ENCODE measurements around the gene SRCIN1. TPM values are rescaled to one million over a fixed set of nuclear protein-coding genes. Genes with fewer than 3 reads are reported as not detected.
A peak's percentile ranks its signal among the peaks of the same experiment; 100 is the strongest.

SRCIN1 gene
- total and polyA plus RNA-seq, 2 donors (not counting 1 experiment from before 2014, with no cell fraction given): 0.44 to 1.1 TPM

DNA sequence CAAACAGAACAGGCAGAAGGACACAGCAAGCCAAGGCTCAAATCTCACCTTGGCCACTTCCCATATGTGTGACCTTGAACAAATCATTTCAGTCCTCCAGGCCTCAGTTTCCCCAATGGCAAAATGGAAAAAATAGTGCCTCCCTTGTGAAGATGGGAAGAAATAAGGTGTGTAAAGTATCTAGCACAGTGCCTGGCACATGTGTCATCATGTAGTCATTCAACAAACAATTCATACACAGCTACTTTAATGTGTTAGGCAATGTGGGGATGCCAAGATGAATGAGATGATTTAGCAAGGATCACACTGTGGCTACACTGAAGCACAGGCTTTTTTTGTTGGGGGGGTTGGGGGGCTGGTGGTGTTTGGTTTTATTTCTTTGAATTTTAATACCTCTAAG lies 13.3 kb downstream of the SRCIN1 start:
- ChIA-PET POLR2A (interaction anchor here (0.7 kb wide), 1 partner anchor 129 kb away, joined by 17 read pairs; no protein-coding TSS in a partner anchor), CTCF (interaction anchor here (0.7 to 0.8 kb wide), 3 partner anchors 10 to 1087 kb away, joined by 3 read pairs; no protein-coding TSS in a partner anchor)
- no peak overlapping the region for H3K4me2 ChIP-seq (replicated peaks; ENCODE audit: low read depth, low read length, poor library complexity, severe bottlenecking)
- peaks cover 0 to 94% (median 20%) of the 10 kb centered on the region in 4 experiments for H3K27me3 ChIP-seq (replicated peaks in 1 of 4; ENCODE audit: control extremely low read depth in 1 of 4, control insufficient read depth in 3 of 4, insufficient read depth in 4 of 4, low read length in 3 of 4)
- Mint-ChIP-seq H3K4me3 (no peak overlapping the region), H3K27ac (no peak overlapping the region), H3K9me3 (ENCODE audit: insufficient read depth) (no peaks in the 10 kb centered on the region), H3K4me1 (peaks cover 16% of the 10 kb centered on the region), H3K27me3 (peaks cover 83% of the 10 kb centered on the region)
- no peak for ATAC-seq (ENCODE audit: low read depth)
- no peaks in the 10 kb centered on the region for H4K20me1 ChIP-seq (ENCODE audit: control insufficient read depth, insufficient read depth, low read length, poor library complexity, severe bottlenecking)
- H3K4me3 ChIP-seq (ENCODE audit: control extremely low read depth in 1 of 5, extremely low read depth in 1 of 5, insufficient read depth in 1 of 5, low read depth in 2 of 5, low read length in 4 of 5): no peak overlapping the region
- peaks cover 0 to 13% (median 0%) of the 10 kb centered on the region in 3 donors for H3K9me3 ChIP-seq (ENCODE audit: control extremely low read depth in 1 of 3, control insufficient read depth in 2 of 3, insufficient read depth in 1 of 3, low read length in 2 of 3)
- H3K36me3 ChIP-seq (replicated peaks in 1 of 2; ENCODE audit: control extremely low read depth in 1 of 2, control insufficient read depth in 1 of 2, extremely low read depth in 1 of 2, insufficient read depth in 2 of 2, low read length in 1 of 2): no peaks in the 10 kb centered on the region
- no peak for DNase-seq
- H3K9ac ChIP-seq (ENCODE audit: low read length): no peak overlapping the region
- intact Hi-C loops (cut with micrococcal nuclease): no loop called here
- H3K79me2 ChIP-seq (ENCODE audit: control insufficient read depth, insufficient read depth, low read length): no peaks in the 10 kb centered on the region
- H3K27ac ChIP-seq (ENCODE audit: low read length in 2 of 2): no peak overlapping the region
- H3K4me1 ChIP-seq (ENCODE audit: control insufficient read depth in 2 of 2, insufficient read depth in 2 of 2, low read length in 2 of 2): peaks cover 14 to 22% of the 10 kb centered on the region in 2 donors
- H2AFZ ChIP-seq (ENCODE audit: insufficient read depth, low read depth, low read length, poor library complexity, severe bottlenecking): no peak overlapping the region
- TF ChIP-seq, protein P1, sequence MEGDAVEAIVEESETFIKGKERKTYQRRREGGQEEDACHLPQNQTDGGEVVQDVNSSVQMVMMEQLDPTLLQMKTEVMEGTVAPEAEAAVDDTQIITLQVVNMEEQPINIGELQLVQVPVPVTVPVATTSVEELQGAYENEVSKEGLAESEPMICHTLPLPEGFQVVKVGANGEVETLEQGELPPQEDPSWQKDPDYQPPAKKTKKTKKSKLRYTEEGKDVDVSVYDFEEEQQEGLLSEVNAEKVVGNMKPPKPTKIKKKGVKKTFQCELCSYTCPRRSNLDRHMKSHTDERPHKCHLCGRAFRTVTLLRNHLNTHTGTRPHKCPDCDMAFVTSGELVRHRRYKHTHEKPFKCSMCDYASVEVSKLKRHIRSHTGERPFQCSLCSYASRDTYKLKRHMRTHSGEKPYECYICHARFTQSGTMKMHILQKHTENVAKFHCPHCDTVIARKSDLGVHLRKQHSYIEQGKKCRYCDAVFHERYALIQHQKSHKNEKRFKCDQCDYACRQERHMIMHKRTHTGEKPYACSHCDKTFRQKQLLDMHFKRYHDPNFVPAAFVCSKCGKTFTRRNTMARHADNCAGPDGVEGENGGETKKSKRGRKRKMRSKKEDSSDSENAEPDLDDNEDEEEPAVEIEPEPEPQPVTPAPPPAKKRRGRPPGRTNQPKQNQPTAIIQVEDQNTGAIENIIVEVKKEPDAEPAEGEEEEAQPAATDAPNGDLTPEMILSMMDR (IDR thresholded peaks at IDR 0.05): no peak
- no peak for TF ChIP-seq EZH2 (IDR thresholded peaks at IDR 0.05; ENCODE audit: borderline replicate concordance, insufficient read depth, low read depth, low read length, poor library complexity, severe bottlenecking)

DNA sequence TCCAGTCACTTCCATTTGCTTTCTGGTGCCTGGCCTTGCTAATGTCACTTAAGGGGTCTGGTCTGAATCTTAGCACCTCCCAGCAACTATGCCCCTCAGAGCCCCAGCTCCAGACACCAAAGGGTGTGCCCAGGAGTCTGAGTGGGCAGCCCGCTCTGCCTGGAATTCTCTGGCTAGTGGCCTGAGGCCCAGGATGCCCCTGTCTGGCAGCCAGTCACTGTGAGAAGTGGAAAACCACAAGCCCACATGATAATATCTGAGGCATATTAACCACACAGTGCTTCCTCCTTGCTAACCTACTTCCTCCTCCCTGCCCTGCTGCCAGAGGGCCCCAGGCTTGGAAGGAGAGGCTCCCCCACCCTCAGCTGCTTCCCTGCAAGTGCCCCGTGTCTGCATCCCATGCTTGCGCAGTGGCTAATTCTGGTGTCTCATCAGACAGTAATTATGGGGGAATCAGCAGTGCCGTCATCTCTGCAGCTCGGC lies 14.0 kb downstream of the SRCIN1 start:
- Histone ChIP-seq H3K79me2 (ENCODE audit: control insufficient read depth, insufficient read depth, low read length) (no peaks in the 10 kb centered on the region), H3K9me3 (ENCODE audit: control extremely low read depth in 1 of 3, control insufficient read depth in 2 of 3, insufficient read depth in 1 of 3, low read length in 2 of 3) (peaks cover 0 to 14% (median 0%) of the 10 kb centered on the region in 3 donors), H2AFZ (ENCODE audit: insufficient read depth, low read depth, low read length, poor library complexity, severe bottlenecking) (no peak overlapping the region), H3K4me2 (replicated peaks; ENCODE audit: low read depth, low read length, poor library complexity, severe bottlenecking) (peak overlapping the region; percentile 30), H3K4me3 (ENCODE audit: control extremely low read depth in 1 of 5, extremely low read depth in 1 of 5, insufficient read depth in 1 of 5, low read depth in 2 of 5, low read length in 4 of 5) (no peak overlapping the region), H3K27ac (ENCODE audit: low read length in 2 of 2) (no peak overlapping the region), H3K9ac (ENCODE audit: low read length) (no peak overlapping the region), H4K20me1 (ENCODE audit: control insufficient read depth, insufficient read depth, low read length, poor library complexity, severe bottlenecking) (no peaks in the 10 kb centered on the region), H3K4me1 (ENCODE audit: control insufficient read depth in 2 of 2, insufficient read depth in 2 of 2, low read length in 2 of 2) (peaks cover 14 to 22% of the 10 kb centered on the region in 2 donors), H3K27me3 (replicated peaks in 1 of 4; ENCODE audit: control extremely low read depth in 1 of 4, control insufficient read depth in 3 of 4, insufficient read depth in 4 of 4, low read length in 3 of 4) (peaks cover 0 to 96% (median 18%) of the 10 kb centered on the region in 4 experiments), H3K36me3 (replicated peaks in 1 of 2; ENCODE audit: control extremely low read depth in 1 of 2, control insufficient read depth in 1 of 2, extremely low read depth in 1 of 2, insufficient read depth in 2 of 2, low read length in 1 of 2) (no peaks in the 10 kb centered on the region)
- Mint-ChIP-seq H3K9me3 (ENCODE audit: insufficient read depth) (no peaks in the 10 kb centered on the region), H3K4me3 (no peak overlapping the region), H3K27ac (no peak overlapping the region), H3K27me3 (peaks cover 80% of the 10 kb centered on the region), H3K4me1 (peaks cover 16% of the 10 kb centered on the region)
- WGBS (ENCODE audit: insufficient coverage): 14% methylated on average over 1 of the region's 5 CpGs
- CTCF ChIA-PET: interaction anchor here (0.8 kb wide), 1 partner anchor 9 kb away, joined by 3 read pairs; no protein-coding TSS in a partner anchor
- intact Hi-C loops (cut with micrococcal nuclease): no loop called here
- TF ChIP-seq, protein P1 (IDR thresholded peaks at IDR 0.05): no peak
- TF ChIP-seq EZH2 (IDR thresholded peaks at IDR 0.05; ENCODE audit: borderline replicate concordance, insufficient read depth, low read depth, low read length, poor library complexity, severe bottlenecking): no peak
- POLR2A ChIA-PET: no interaction called here
- ATAC-seq (ENCODE audit: low read depth): no peak
- no peak for DNase-seq

Measured in B cell (primary cell).